ENCODE results near the gene OTUD5. TPM values are rescaled to one million over a fixed set of nuclear protein-coding genes. Genes with fewer than 3 reads are reported as not detected.

OTUD5 gene
- total RNA-seq, 1 experiment from 2014 or later = 62.5 TPM

GRCh38 chrX:48890934-48891401 is 66.4 kb downstream of the OTUD5 start:
- H3K27ac Mint-ChIP-seq = peak overlapping the region in 2 of 3 experiments; percentile 5 to 66; a peak in 3 of 7 replicates
- H3K18ac ChIP-seq (ENCODE audit: insufficient read length, low read depth, low read length) = no peak overlapping the region
- no peak overlapping the region for H3K27ac ChIP-seq (ENCODE audit: insufficient read length, low read depth, low read length)
- peaks cover 10% of the 10 kb centered on the region for H3K27me3 Mint-ChIP-seq (ENCODE audit: low read depth)
- H2BK120ac ChIP-seq (ENCODE audit: low read depth, low read length, poor library complexity, severe bottlenecking) = no peak overlapping the region
- H3K14ac ChIP-seq (ENCODE audit: insufficient read depth, low read length) = no peak overlapping the region; the same call in 1 of the 2 replicates
- H3K23me2 ChIP-seq (ENCODE audit: insufficient read length, low read depth, low read length, poor library complexity, severe bottlenecking) = no peaks in the 10 kb centered on the region
- no peaks in the 10 kb centered on the region; the same call in 1 of the 2 replicates for H3K79me2 ChIP-seq (ENCODE audit: insufficient read depth, low read length)
- H3K4me1 Mint-ChIP-seq = peaks cover 10 to 11% of the 10 kb centered on the region in 2 experiments
- no peak overlapping the region for H3T11ph ChIP-seq (ENCODE audit: low read length)
- H4K20me1 ChIP-seq (ENCODE audit: control insufficient read depth, insufficient read depth, insufficient read length) = no peaks in the 10 kb centered on the region
- peaks cover 3% of the 10 kb centered on the region for H3K79me1 ChIP-seq (ENCODE audit: insufficient read depth, low read depth, low read length, poor library complexity, severe bottlenecking)
- no peak overlapping the region for H3K4ac ChIP-seq (ENCODE audit: low read depth, low read length)
- H2AK5ac ChIP-seq (ENCODE audit: insufficient read length, low read length) = no peak overlapping the region
- H4K91ac ChIP-seq (ENCODE audit: insufficient read length, low read depth, low read length) = no peak overlapping the region
- H3K27me3 ChIP-seq (ENCODE audit: insufficient read depth, low read length) = no peaks in the 10 kb centered on the region
- H3K4me1 ChIP-seq (ENCODE audit: insufficient read depth, low read length) = no peaks in the 10 kb centered on the region; the same call in 1 of the 2 replicates
- no peak overlapping the region for H4K8ac ChIP-seq (replicated peaks; ENCODE audit: insufficient read length, low read depth, low read length)
- peak overlapping the region; percentile 70 for H3K4me2 ChIP-seq (ENCODE audit: insufficient read depth, insufficient read length, low read length)
- H3K36me3 Mint-ChIP-seq (ENCODE audit: insufficient read depth in 1 of 3, low read depth in 3 of 3) = peaks cover 23 to 29% (median 24%) of the 10 kb centered on the region in 3 experiments
- no peaks in the 10 kb centered on the region for H3K9me3 ChIP-seq (ENCODE audit: control insufficient read depth, low read depth, low read length)
- WGBS (ENCODE audit: extremely low coverage, insufficient read length, low lambda C conversion rate) = no CpG with 5 or more reads among the region's 35 CpGs
- no peak overlapping the region for H2BK12ac ChIP-seq (ENCODE audit: insufficient read length, low read depth, low read length)
- H2BK20ac ChIP-seq (ENCODE audit: low read depth, low read length, poor library complexity, severe bottlenecking) = no peak overlapping the region
- no peak overlapping the region for H3K56ac ChIP-seq (ENCODE audit: insufficient read length, low read depth, low read length)
- no peak overlapping the region for H2AFZ ChIP-seq (ENCODE audit: low read length)
- TF ChIP-seq, protein P1, sequence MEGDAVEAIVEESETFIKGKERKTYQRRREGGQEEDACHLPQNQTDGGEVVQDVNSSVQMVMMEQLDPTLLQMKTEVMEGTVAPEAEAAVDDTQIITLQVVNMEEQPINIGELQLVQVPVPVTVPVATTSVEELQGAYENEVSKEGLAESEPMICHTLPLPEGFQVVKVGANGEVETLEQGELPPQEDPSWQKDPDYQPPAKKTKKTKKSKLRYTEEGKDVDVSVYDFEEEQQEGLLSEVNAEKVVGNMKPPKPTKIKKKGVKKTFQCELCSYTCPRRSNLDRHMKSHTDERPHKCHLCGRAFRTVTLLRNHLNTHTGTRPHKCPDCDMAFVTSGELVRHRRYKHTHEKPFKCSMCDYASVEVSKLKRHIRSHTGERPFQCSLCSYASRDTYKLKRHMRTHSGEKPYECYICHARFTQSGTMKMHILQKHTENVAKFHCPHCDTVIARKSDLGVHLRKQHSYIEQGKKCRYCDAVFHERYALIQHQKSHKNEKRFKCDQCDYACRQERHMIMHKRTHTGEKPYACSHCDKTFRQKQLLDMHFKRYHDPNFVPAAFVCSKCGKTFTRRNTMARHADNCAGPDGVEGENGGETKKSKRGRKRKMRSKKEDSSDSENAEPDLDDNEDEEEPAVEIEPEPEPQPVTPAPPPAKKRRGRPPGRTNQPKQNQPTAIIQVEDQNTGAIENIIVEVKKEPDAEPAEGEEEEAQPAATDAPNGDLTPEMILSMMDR (conservative IDR thresholded peaks at IDR 0.05) = no peak
- H3K4me3 Mint-ChIP-seq = peak overlapping the region; percentile 65 to 79
- H3K9me3 Mint-ChIP-seq = peaks cover 65 to 67% of the 10 kb centered on the region in 2 experiments
- H4K5ac ChIP-seq (ENCODE audit: insufficient read length, low read depth, low read length) = no peak overlapping the region
- DNase-seq = no peak
- no peak overlapping the region for H3K23ac ChIP-seq (ENCODE audit: insufficient read length, low read depth, low read length)
- no peak overlapping the region for H2BK5ac ChIP-seq (ENCODE audit: insufficient read length, low read length)
- no peak overlapping the region for H3K9ac ChIP-seq (ENCODE audit: extremely low read depth, insufficient read length, low read length)
- no peak overlapping the region for H2BK15ac ChIP-seq (ENCODE audit: low read depth, low read length)
